Transverse colon (tissue), 4 donors: ENCODE data around the gene SLIT1.

Experiments
- CTCF ChIP-seq, 5 experiments: fragments of 200-600 bp in 3 of 5; fragments of 450-650 bp in 2 of 5; sonication (generic) in 3 of 5; IDR thresholded peaks; 1 replicate in 2 of 5; 2 replicates in 3 of 5; pipeline ENCODE4 v1.5.1; 2016 to 2017; ENCODE audit warnings: antibody characterized with exemption in 5 of 5, inconsistent platforms in 3 of 5, mild to moderate bottlenecking in 2 of 5, moderate library complexity in 1 of 5
- EP300 ChIP-seq: sonication (generic); formaldehyde crosslinking; IDR thresholded peaks from one replicate; pipeline ENCODE4 v1.6.1; 2017; ENCODE audit warnings: antibody characterized with exemption, low read depth
- POLR2A ChIP-seq: fragments of 450-650 bp; IDR thresholded peaks from one replicate; pipeline ENCODE4 v1.6.1; 2016; ENCODE audit warnings: antibody characterized with exemption, mild to moderate bottlenecking, moderate library complexity
- POLR2AphosphoS5 ChIP-seq, 3 donors: sonication (generic); formaldehyde crosslinking; IDR thresholded peaks; one replicate each; pipeline ENCODE4 v1.6.1; 2016; ENCODE audit warnings: antibody characterized with exemption in 3 of 3

- TF ChIP-seq POLR2A (no peak), CTCF (IDR thresholded peaks at IDR 0.05) (no peak), POLR2AphosphoS5 (IDR thresholded peaks at IDR 0.05) (no peak), EP300 (no peak)
These were observed 174.4 kb downstream of the SLIT1 start for GRCh38 chr10:97011397-97011796.
